NCI-H510A treated with DMSO at 0.1 percent for 48 hours (cell line): Measurements from ENCODE around the gene GEN1.

Experiments
- DNase-seq: peaks from one replicate; lab custom pipeline; 2025; lab: John Stamatoyannopoulos, UW

The GEN1 gene

GRCh38 chr2:17753803-17754663 is at the start of gene GEN1, which contains the start of gene SMC6:
GEN1 (plus strand) TSS chr2:17754138; CDS start chr2:17759944, 5,806 bp downstream.
SMC6 (minus strand) TSS chr2:17753810; CDS start chr2:17745946, 7,864 bp downstream.
- peak; percentile 97 for DNase-seq

- no peak for DNase-seq
These were observed 47.1 kb upstream of the GEN1 start for GRCh38 chr2:17706845-17707244.

GRCh38 chr2:17708501-17708900 is 45.4 kb upstream of the GEN1 start:
- no peak for DNase-seq

- no peak for DNase-seq
These were observed 44.0 kb upstream of the GEN1 start for GRCh38 chr2:17709897-17710296.

GRCh38 chr2:17710547-17711248 is 43.2 kb upstream of the GEN1 start:
- no peak for DNase-seq

- DNase-seq: no peak
These were observed 40.6 kb upstream of the GEN1 start for GRCh38 chr2:17713291-17713690.

- no peak for DNase-seq
These were observed 36.3 kb upstream of the GEN1 start for GRCh38 chr2:17717666-17718065.

- no peak for DNase-seq
These were observed 35.2 kb upstream of the GEN1 start for GRCh38 chr2:17718689-17719088.

- DNase-seq: peak; percentile 22
These were observed 34.2 kb upstream of the GEN1 start for GRCh38 chr2:17719562-17720371.

- DNase-seq: no peak
These were observed 25.7 kb upstream of the GEN1 start for GRCh38 chr2:17728210-17728609.

GRCh38 chr2:17729880-17730279 is 24.1 kb upstream of the GEN1 start:
- DNase-seq: no peak

- DNase-seq: no peak
These were observed 20.3 kb upstream of the GEN1 start for GRCh38 chr2:17733599-17733998.

GRCh38 chr2:17735864-17736263 is 18.1 kb upstream of the GEN1 start:
- DNase-seq: no peak

GRCh38 chr2:17736989-17737388 is 16.9 kb upstream of the GEN1 start:
- DNase-seq: no peak

- no peak for DNase-seq
These were observed 13.7 kb upstream of the GEN1 start for GRCh38 chr2:17740203-17740602.

GRCh38 chr2:17747684-17748452 is 6.1 kb upstream of the GEN1 start:
- no peak for DNase-seq

- DNase-seq: no peak
These were observed 5.2 kb upstream of the GEN1 start for GRCh38 chr2:17748745-17749144.

GRCh38 chr2:17749753-17750438 is 4.0 kb upstream of the GEN1 start:
- no peak for DNase-seq

- DNase-seq: no peak
These were observed 1.7 kb upstream of the GEN1 start for GRCh38 chr2:17752246-17752645.

GRCh38 chr2:17752892-17753802 is 791 bp upstream of the GEN1 start:
- DNase-seq: peak; percentile 34
